Stimulated activated CD4-positive, alpha-beta T cell treated with anti-CD3 and anti-CD28 coated beads, Interleukin-2, amount 100 ng/mL, for 24 hours (primary cell): Measurements from ENCODE around the gene PRR12.
A peak's percentile ranks its signal among the peaks of the same experiment; 100 is the strongest.
"Not testable (repeated sequence)": the region's sequence is repeated elsewhere in the genome, so short reads cannot be mapped to it uniquely, and the experiment has no call there.

Source experiments
- DNase-seq, 2 donors: peaks; one replicate each; pipeline ENCODE4 v3.0.0-alpha.2; 2020

The PRR12 gene

GRCh38 chr19:49616945-49617344 is 26.0 kb downstream of the PRR12 start:
- no peak for DNase-seq

GRCh38 chr19:49617860-49618259 is 26.9 kb downstream of the PRR12 start:
- DNase-seq: not testable (repeated sequence)

GRCh38 chr19:49624967-49625910 is 34.3 kb downstream of the PRR12 start:
- DNase-seq: no peak

GRCh38 chr19:49626226-49626625 is 35.2 kb downstream of the PRR12 start:
- no peak for DNase-seq

DNA sequence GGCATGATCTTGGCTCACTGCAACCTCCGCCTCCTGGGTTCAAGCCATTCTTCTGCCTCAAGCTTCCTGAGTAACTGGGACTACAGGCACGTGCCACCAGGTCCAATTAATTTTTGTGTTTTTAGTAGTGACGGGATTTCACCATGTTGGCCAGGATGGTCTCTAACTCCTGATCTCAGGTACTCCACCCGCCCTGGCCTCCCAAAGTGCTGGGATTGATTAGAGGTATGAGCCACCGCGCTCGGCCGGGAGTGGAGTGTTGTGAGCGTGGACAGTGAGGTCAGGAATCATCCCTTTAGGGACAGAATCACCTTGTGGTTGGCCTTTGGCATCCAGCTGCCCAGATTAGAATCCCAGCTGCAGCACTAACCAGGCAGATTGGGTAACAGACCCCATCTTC is 38.7 kb downstream of the PRR12 start:
- DNase-seq: no peak

GRCh38 chr19:49631014-49631588 is 40.1 kb downstream of the PRR12 start:
- no peak for DNase-seq

DNA sequence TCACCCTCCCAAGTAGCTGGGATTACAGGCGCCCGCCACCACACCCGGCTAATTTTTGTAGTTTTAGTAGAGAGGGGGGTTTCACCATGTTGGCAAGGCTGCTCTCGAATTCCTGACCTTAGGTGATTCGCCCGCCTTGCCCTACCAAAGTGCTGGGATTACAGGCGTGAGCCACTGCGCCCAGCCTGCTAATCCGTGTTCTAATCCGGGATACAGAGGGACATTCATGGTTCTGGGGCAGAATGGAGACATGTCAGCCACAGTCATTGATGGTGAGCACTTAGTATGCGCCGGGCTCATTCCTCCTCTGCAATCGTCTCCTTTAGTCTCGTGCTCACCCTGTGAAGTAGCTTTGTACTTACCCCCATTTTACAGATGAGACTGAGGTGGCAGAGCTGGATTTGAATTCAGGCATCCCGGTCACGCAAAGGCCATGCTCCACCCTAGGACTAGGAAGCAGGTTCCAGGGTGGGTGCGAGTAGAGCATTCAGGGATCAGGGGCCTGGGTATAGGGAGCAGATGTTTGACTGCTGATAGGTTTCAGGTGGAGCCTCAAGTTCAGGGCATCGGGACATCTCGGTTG is 40.7 kb downstream of the PRR12 start:
- no peak for DNase-seq

DNA sequence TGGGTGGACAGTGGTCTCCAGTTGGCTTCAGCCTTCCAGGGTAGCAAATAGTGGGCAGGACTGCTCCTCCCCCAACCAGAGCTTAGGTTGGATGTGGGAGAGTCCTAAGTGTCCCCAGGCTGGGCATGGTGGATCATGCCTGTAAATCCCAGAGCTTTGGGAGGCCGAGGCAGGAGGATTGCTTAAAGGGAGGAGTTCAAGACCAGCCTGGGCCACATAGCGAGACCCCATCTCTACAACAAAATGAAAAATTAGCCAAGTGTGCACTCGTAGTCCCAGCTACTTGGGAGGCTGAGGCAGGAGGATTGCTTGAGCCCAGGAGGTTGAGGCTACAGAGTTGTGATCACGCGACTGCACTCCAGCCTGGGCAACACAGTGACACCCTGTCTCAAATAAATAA is 41.6 kb downstream of the PRR12 start:
- DNase-seq: no peak

DNA sequence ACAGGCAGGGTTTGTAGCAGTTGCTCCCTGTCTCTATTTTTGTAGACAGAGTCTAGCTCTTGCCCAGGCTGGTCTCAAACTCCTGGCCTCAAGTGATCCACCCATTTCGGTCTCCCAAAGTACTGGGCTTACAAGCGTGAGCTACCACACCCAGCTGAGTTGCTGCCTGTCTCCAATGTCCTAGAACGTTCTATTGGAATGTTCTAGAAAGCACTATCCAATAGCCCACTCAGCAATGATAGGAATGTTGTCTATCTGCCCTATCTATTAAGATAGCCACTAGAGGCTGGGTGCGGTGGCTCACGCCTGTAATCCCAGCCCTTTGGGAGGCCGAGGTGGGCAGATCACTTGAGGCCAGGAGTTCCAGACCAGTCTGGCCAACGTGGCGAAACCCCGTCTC is 42.3 kb downstream of the PRR12 start:
- not testable (repeated sequence) for DNase-seq

GRCh38 chr19:49635530-49636232 is 44.7 kb downstream of the PRR12 start:
- no peak for DNase-seq

GRCh38 chr19:49636233-49636932 is 45.4 kb downstream of the PRR12 start:
- no peak for DNase-seq

DNA sequence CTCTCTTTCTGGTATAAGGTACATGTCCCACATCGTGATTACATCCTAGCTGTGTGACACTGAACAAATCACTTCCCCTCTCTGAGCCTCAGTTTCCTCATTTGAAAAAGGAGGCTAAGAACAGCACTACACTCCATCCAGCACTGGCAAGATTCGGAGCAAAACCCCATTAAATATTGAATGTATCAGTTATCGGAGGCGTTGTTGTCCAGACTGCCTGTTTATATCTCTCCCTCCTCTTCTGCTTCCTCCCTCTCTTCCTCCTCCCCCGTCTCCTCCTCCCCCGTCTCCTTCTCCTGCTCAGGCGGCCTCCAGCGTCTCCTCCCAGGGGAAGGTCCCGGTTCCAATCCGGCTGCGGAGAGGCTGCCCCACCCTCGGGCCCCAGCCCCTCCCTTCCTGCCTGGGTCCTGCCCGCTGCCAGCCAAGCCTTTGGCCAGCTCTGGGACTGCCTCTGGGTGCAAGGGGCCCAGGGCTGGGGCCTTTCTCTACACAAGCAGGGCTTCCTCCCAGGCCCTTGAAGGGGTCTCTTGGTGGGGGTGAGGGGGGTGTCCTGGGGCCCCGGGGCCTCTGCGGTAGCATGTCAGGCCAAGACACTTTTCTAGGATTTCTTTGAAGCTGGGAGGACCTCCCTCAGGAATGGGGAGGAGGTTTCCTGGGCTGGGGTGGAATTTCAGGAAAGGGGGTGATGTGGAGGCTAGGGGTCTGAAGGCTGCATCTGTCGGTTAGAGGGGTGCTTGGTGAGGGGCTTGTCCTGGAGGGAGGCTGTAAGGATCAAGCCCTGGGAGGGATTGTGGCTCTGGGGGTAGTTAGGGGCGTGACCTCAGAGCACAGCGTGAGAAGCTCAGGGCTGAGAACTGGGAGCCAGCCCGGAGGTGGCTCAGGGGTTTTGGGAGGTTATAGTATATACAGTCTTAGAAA is 47.1 kb downstream of the PRR12 start:
- DNase-seq: no peak

GRCh38 chr19:49639401-49640112 is 48.6 kb downstream of the PRR12 start:
- no peak for DNase-seq

- DNase-seq: peak; percentile 100
These were observed 49.3 kb downstream of the PRR12 start, which contains the start of gene RRAS for GRCh38 chr19:49640113-49640898. Gene RRAS, minus strand, starts transcription at chr19:49640143. Its CDS starts 45 bp downstream, at chr19:49640098.

DNA sequence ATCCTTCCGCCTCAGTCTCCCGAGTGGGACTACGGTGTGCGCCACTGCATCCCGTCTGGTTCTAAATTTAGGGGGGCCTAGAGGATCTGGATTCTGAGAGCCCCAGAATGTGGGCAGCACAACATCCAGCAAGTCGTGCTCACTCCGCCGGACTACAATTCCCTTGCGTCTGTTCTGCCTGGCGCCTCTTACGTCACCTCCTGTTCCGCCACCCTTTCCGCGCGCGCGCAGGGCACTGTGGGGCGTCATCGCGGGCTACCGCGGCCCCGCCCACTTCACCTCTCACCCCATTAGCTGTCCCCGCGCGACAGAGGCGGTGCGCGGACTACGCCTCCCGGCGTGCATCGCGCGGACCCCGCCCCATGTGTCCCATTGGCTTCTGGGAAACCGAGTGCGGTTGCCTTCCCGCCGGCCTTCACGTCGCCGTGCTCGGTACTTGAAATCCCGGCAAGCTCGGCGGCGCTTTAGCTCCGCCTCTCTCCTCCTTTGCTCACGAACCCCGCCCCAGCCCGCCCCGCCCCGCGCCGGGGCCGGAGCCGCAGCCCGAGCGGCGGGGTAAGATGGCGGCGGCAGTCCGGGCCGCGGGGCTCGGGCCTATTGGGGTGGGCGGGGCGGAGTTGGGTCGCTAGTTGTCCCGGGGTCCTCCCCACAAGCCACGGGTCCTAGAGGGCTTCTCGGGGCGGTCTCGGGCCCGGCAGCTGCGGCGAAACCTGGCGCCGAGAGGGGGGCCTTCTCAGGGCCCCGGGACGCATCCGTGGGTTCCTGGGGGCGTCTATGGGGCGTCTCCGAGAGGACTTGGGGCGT is 50.9 kb downstream of the PRR12 start, which contains the start of gene SCAF1:
TSS of gene SCAF1 (plus strand) at position 522 of the 804 bp plus-strand sequence. CDS start 2,818 bp downstream, outside the sequence.
- peak; percentile 99 for DNase-seq

- DNase-seq: no peak
These were observed 51.6 kb downstream of the PRR12 start for GRCh38 chr19:49642492-49643035.

- DNase-seq: no peak
These were observed 52.5 kb downstream of the PRR12 start for GRCh38 chr19:49643466-49643865.

DNA sequence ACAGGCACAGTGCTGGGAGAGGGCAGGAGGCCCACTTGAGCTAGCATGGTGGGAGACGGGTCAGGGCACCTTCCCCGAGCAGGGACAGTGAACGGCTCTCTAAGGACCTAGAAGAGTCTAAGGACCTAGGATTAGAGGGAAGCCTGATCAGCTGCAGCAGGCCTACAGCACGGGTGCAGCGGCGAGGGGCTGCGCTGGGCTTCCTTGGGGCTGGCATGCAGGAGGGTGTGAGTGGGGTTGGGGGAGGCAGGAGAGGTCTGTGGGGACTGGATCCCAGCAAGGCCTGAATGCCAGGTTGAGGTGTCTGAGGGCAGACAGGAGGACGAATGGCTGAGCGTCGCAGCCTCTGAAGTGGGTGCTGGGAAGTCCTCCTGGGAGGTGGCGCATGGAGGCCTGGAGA is 54.6 kb downstream of the PRR12 start:
- DNase-seq: no peak

- no peak for DNase-seq
These were observed 55.0 kb downstream of the PRR12 start for GRCh38 chr19:49645995-49646394.
